Mucosa of descending colon (tissue), 3 donors: ENCODE data around the gene ITGAE. TPM values are rescaled to one million over a fixed set of nuclear protein-coding genes. Genes with fewer than 3 reads are reported as not detected.
A peak's percentile ranks its signal among the peaks of the same experiment; 100 is the strongest.
"Not testable (repeated sequence)": the region's sequence is repeated elsewhere in the genome, so short reads cannot be mapped to it uniquely, and the experiment has no call there.

Experiments
- ATAC-seq: fragments of 200-7000 bp; cut with Tn5 transposase; one replicate; pipeline ENCODE4 v1.9.1; 2020; ENCODE audit warnings: mild to moderate bottlenecking, moderate library complexity
- DNase-seq, 3 donors: peaks; one replicate each; pipeline ENCODE4 v3.0.0-alpha.2; 2020
- H3K36me3 ChIP-seq: fragments of 200-600 bp; one replicate; pipeline ENCODE4 v1.8.0; 2021; ENCODE audit warnings: low read depth, mild to moderate bottlenecking
- H3K4me1 ChIP-seq: fragments of 200-600 bp; one replicate; pipeline ENCODE4 v1.8.0; 2021; ENCODE audit warnings: low read depth, mild to moderate bottlenecking
- H3K4me3 ChIP-seq: fragments of 200-600 bp; one replicate; pipeline ENCODE4 v1.8.0; 2021; ENCODE audit warnings: mild to moderate bottlenecking
- H3K9me3 ChIP-seq: fragments of 200-600 bp; one replicate; pipeline ENCODE4 v1.8.0; 2021; ENCODE audit warnings: mild to moderate bottlenecking
- CTCF ChIP-seq: fragments of 200-600 bp; IDR thresholded peaks from one replicate; pipeline ENCODE4 v1.8.0; 2022; ENCODE audit warnings: antibody characterized with exemption, mild to moderate bottlenecking
- intact Hi-C, 2 donors: fragments of 100-400 bp; cut with DNase I in 1 of 2; cut with micrococcal nuclease in 1 of 2; formaldehyde crosslinking; loops; one replicate each; pipeline versions ENCODE4 v1.11.0 to v1.11.1; 2022; cut with DNase I, micrococcal nuclease
- total RNA-seq, 3 donors: library from RNA; stranded (reverse); fragmentation: NEBNext Ultra II Directional in 2 of 3; extraction: Animal tissue kit (Norgen Biotek cat#: 25700) in 2 of 3; gene quantifications; one replicate each; pipeline versions ENCODE4 v1.2.1 to v1.2.4, GENCODE V29; 2021 to 2023
- donor health status: DM: no; HTN: no; CAD: no; lungs with moderate emphysema.
- donor health status: DM: no; HTN: no; CAD: no.
- donor health status: DM: no; HTN: yes; CAD: no.

The ITGAE gene
- total RNA-seq, 3 donors from 2014 or later, result 17.2 to 24.1 (median 17.6) TPM

DNA sequence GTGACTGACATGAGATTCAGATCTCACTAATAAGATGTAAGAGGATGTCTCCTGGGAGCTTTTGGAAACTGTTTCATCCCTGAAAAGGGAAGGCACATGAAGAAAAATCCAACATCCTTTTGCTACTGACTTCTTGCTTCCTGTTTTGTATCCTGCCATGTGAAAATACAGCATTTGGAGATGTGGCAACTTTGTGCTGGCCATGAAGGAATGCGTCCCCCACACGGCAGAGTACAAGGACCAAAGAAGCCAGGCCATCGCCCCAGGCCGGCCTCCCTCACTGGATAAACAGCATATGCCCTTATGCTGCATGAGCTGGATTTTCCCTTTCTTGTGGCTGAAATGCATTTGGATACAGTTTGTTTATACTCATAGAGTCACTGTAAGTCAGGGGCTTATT, 82.8 kb downstream of the ITGAE start:
- no peaks in the 10 kb centered on the region for H3K9me3 ChIP-seq
- no peak overlapping the region for H3K4me3 ChIP-seq
- H3K36me3 ChIP-seq, result peaks cover 4% of the 10 kb centered on the region
- ATAC-seq, result no peak
- TF ChIP-seq CTCF, result no peak
- DNase-seq, result peak in 1 of 3 donors; percentile 12
- intact Hi-C loops, result no loop called here
- peaks cover 12% of the 10 kb centered on the region for H3K4me1 ChIP-seq

GRCh38 chr17:3715296-3715695, 85.7 kb downstream of the ITGAE start:
- H3K4me1 ChIP-seq, result no peaks in the 10 kb centered on the region
- intact Hi-C loops, result no loop called here
- no peak for ATAC-seq
- no peak for TF ChIP-seq CTCF
- H3K4me3 ChIP-seq, result no peak overlapping the region
- no peaks in the 10 kb centered on the region for H3K9me3 ChIP-seq
- DNase-seq, result peak in 1 of 3 donors; percentile 14
- peaks cover 4% of the 10 kb centered on the region for H3K36me3 ChIP-seq

- Histone ChIP-seq H3K4me3 (no peak overlapping the region), H3K4me1 (no peaks in the 10 kb centered on the region), H3K36me3 (peaks cover 4% of the 10 kb centered on the region), H3K9me3 (no peaks in the 10 kb centered on the region)
- TF ChIP-seq CTCF, result no peak
- intact Hi-C loops, result no loop called here
- ATAC-seq (no peak), DNase-seq (peak in 1 of 3 donors; percentile 29)
Observed at GRCh38 chr17:3712811-3713463, 88.1 kb downstream of the ITGAE start.

DNA sequence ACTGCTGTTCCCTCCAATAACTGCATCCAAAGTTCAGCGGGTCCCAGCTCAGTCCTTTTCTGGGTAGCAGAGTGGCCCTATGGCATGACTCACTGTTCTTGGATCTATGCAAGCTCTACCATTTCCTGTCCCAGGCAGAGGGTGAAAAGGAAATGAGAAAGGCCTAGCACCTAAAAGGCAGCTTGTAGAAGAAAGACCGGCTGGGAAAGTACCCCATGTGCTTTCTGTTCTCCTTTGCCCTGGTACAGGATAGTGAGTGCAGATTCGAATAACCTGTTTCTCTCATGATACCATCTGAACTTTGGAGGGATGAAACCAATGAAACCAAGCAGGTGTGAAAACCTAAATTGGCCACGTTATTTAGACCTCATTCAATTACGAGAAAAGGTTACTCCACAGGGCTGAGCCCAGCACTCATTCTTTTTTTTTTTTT, 90.0 kb downstream of the ITGAE start:
- Histone ChIP-seq H3K36me3 (peaks cover 4% of the 10 kb centered on the region), H3K9me3 (no peaks in the 10 kb centered on the region), H3K4me3 (no peak overlapping the region), H3K4me1 (no peaks in the 10 kb centered on the region)
- peak; percentile 93 for ATAC-seq
- no peak for TF ChIP-seq CTCF
- intact Hi-C loops, result no loop called here
- peak in 1 of 3 donors; percentile 42 for DNase-seq

GRCh38 chr17:3708366-3708765, 92.6 kb downstream of the ITGAE start:
- ATAC-seq (no peak), DNase-seq (no peak)
- H3K36me3 ChIP-seq, result no peaks in the 10 kb centered on the region
- no peaks in the 10 kb centered on the region for H3K4me1 ChIP-seq
- no peak overlapping the region for H3K4me3 ChIP-seq
- TF ChIP-seq CTCF, result no peak
- no peaks in the 10 kb centered on the region for H3K9me3 ChIP-seq
- intact Hi-C loops, result no loop called here

DNA sequence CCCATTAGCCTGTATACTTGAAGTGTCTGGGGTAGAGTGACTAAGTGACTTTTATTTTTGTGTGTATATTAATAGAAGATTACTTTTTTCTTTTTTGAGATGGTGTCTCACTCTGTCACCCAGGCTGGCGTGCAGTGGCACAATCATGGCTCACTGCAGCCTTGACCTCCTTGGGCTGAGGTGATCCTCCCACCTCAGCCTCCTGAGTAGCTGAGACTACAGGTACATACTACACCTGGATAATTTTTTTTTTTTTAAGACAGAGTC, 95.3 kb downstream of the ITGAE start:
- intact Hi-C loops, H3K4me1 ChIP-seq, H3K4me3 ChIP-seq, DNase-seq, H3K36me3 ChIP-seq, ATAC-seq, H3K9me3 ChIP-seq: not testable (repeated sequence)
